HepG2 (cell line): ENCODE data around the gene RFXANK. TPM values are rescaled to one million over a fixed set of nuclear protein-coding genes. Genes with fewer than 3 reads are reported as not detected.

Experiments used
- ESRRA ChIP-seq: sonication (generic); formaldehyde crosslinking; IDR thresholded peaks from 2 replicates; pipeline ENCODE4 v1.5.1; 2020; ENCODE audit warnings: mild to moderate bottlenecking, low read depth, missing genetic modification reagents
- NFYB ChIP-seq: sonication (generic); formaldehyde crosslinking; IDR thresholded peaks from 2 replicates; pipeline ENCODE4 v1.4.0; 2020; ENCODE audit warnings: missing genetic modification reagents
- SETDB1 ChIP-seq: sonication (generic); formaldehyde crosslinking; IDR thresholded peaks from 2 replicates; pipeline ENCODE4 v1.5.1; 2020; ENCODE audit warnings: missing genetic modification reagents, mild to moderate bottlenecking, borderline replicate concordance
- ZKSCAN8 ChIP-seq: IDR thresholded peaks from 2 replicates; pipeline ENCODE4 v1.6.1; 2016; ENCODE audit warnings: borderline replicate concordance, missing genetic modification reagents, missing compliant biosample characterization
- ZNF205 ChIP-seq: IDR thresholded peaks from 2 replicates; pipeline ENCODE4 v1.6.1; 2018; ENCODE audit warnings: missing biosample characterization, missing genetic modification reagents
- ZNF562 ChIP-seq: sonication (generic); formaldehyde crosslinking; IDR thresholded peaks from 2 replicates; pipeline ENCODE4 v1.8.0; 2022; ENCODE audit warnings: missing genetic modification reagents, borderline replicate concordance
- ZNF589 ChIP-seq: sonication (generic); formaldehyde crosslinking; conservative IDR thresholded peaks from 2 replicates; pipeline ENCODE4 v1.8.0; 2022; ENCODE audit warnings: mild to moderate bottlenecking, moderate library complexity, missing genetic modification reagents
- ZNF777 ChIP-seq: sonication (generic); formaldehyde crosslinking; IDR thresholded peaks from 2 replicates; pipeline ENCODE4 v1.4.0; 2020; ENCODE audit warnings: missing genetic modification reagents
- polyA plus RNA-seq, 8 experiments: library from polyadenylated mRNA; depleted of rRNA in 3 of 8; stranded (reverse) in 7 of 8; unstranded in 1 of 8; fragments of >200 nt; fragmentation: Illumina TruSeq in 4 of 8; extraction: Trizol in 4 of 8; gene quantifications; 2 replicates each; pipeline versions ENCODE4 v1.2.1 to v1.2.3, GENCODE V29; 2011 to 2016; ENCODE audit warnings: low read depth in 4 of 8, missing spikeins in 1 of 8, mixed read lengths in 1 of 8; ENCODE audit not compliant: insufficient read depth in 1 of 8
- total RNA-seq, 5 experiments: library from RNA; depleted of rRNA; stranded (reverse); fragments of >200 nt; fragmentation: Illumina TruSeq; extraction: Trizol; gene quantifications; 2 replicates each; pipeline ENCODE4 v1.2.3, GENCODE V29; 2016; ENCODE audit warnings: low read depth in 1 of 5
- TF ChIP-seq, protein P1 (sequence below): sonication (generic); formaldehyde crosslinking; IDR thresholded peaks from 2 replicates; pipeline ENCODE4 v1.4.0; 2020; ENCODE audit warnings: mild to moderate bottlenecking, missing genetic modification reagents, borderline replicate concordance
- TF ChIP-seq, protein P2 (sequence below): sonication (generic); formaldehyde crosslinking; IDR thresholded peaks from 2 replicates; pipeline ENCODE4 v1.4.0; 2020; ENCODE audit warnings: missing genetic modification reagents, low read depth, mild to moderate bottlenecking, borderline replicate concordance
- TF ChIP-seq, protein P3 (sequence below): sonication (generic); formaldehyde crosslinking; IDR thresholded peaks from 2 replicates; pipeline ENCODE4 v1.4.0; 2020; ENCODE audit warnings: missing genetic modification reagents, borderline replicate concordance
- TF ChIP-seq, protein P4 (sequence below), 2 experiments: sonication (generic) in 1 of 2; formaldehyde crosslinking in 1 of 2; IDR thresholded peaks; 2 replicates each; pipeline versions ENCODE4 v1.4.0 to v1.6.1; 2018 to 2020; ENCODE audit warnings: missing genetic modification reagents in 2 of 2, borderline replicate concordance in 1 of 2, low read depth in 1 of 2, mild to moderate bottlenecking in 1 of 2, missing biosample characterization in 1 of 2

The RFXANK gene
- total and polyA plus RNA-seq, 2 of the 13 experiments (the other 11 are each of a cell fraction or from before 2014, with no cell fraction given): 49.9 to 80.7 TPM

DNA sequence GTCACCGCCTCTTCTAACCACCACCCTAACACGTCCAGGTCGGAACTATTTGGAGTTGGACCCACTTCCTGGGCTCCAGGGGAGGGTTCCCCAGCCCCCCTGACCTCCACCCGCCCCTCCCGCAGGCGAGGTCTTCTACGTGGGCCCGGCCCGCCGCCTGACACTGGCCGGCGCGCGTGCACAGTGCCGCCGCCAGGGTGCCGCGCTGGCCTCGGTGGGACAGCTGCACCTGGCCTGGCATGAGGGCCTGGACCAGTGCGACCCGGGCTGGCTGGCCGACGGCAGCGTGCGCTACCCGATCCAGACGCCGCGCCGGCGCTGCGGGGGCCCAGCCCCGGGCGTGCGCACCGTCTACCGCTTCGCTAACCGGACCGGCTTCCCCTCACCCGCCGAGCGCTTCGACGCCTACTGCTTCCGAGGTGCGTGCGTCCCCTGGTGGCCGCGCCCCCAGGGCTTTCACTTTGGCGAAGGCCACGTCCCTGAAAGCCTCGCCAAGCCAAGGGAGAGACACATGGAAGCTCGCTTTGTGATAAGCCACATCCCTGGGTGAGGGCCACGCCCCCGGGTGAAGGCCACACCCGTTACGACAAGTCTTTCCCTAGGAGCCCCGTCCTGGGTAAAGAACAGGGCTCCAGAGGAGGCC lies 32.9 kb downstream of the RFXANK start (continued):
- TF ChIP-seq, protein P1, sequence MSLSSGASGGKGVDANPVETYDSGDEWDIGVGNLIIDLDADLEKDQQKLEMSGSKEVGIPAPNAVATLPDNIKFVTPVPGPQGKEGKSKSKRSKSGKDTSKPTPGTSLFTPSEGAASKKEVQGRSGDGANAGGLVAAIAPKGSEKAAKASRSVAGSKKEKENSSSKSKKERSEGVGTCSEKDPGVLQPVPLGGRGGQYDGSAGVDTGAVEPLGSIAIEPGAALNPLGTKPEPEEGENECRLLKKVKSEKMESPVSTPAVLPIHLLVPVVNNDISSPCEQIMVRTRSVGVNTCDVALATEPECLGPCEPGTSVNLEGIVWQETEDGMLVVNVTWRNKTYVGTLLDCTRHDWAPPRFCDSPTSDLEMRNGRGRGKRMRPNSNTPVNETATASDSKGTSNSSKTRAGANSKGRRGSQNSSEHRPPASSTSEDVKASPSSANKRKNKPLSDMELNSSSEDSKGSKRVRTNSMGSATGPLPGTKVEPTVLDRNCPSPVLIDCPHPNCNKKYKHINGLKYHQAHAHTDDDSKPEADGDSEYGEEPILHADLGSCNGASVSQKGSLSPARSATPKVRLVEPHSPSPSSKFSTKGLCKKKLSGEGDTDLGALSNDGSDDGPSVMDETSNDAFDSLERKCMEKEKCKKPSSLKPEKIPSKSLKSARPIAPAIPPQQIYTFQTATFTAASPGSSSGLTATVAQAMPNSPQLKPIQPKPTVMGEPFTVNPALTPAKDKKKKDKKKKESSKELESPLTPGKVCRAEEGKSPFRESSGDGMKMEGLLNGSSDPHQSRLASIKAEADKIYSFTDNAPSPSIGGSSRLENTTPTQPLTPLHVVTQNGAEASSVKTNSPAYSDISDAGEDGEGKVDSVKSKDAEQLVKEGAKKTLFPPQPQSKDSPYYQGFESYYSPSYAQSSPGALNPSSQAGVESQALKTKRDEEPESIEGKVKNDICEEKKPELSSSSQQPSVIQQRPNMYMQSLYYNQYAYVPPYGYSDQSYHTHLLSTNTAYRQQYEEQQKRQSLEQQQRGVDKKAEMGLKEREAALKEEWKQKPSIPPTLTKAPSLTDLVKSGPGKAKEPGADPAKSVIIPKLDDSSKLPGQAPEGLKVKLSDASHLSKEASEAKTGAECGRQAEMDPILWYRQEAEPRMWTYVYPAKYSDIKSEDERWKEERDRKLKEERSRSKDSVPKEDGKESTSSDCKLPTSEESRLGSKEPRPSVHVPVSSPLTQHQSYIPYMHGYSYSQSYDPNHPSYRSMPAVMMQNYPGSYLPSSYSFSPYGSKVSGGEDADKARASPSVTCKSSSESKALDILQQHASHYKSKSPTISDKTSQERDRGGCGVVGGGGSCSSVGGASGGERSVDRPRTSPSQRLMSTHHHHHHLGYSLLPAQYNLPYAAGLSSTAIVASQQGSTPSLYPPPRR (CRISPR knock-in tag): no peak
- no peak for TF ChIP-seq ZNF562 (CRISPR knock-in tag)
- 0 out of 2 replicates have a peak, but pooled peaks have one; percentile 25 for TF ChIP-seq ESRRA
- TF ChIP-seq, protein P2, sequence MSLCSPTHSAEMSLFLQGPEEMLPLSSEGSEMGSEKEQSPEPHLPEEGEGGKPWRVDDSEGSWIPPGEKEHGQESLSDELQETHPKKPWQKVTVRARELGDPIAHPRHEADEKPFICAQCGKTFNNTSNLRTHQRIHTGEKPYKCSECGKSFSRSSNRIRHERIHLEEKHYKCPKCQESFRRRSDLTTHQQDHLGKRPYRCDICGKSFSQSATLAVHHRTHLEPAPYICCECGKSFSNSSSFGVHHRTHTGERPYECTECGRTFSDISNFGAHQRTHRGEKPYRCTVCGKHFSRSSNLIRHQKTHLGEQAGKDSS (CRISPR knock-in tag): peak; percentile 87; the same call in 1 of the 2 replicates
- TF ChIP-seq SETDB1 (CRISPR knock-in tag): no peak
- TF ChIP-seq, protein P3, sequence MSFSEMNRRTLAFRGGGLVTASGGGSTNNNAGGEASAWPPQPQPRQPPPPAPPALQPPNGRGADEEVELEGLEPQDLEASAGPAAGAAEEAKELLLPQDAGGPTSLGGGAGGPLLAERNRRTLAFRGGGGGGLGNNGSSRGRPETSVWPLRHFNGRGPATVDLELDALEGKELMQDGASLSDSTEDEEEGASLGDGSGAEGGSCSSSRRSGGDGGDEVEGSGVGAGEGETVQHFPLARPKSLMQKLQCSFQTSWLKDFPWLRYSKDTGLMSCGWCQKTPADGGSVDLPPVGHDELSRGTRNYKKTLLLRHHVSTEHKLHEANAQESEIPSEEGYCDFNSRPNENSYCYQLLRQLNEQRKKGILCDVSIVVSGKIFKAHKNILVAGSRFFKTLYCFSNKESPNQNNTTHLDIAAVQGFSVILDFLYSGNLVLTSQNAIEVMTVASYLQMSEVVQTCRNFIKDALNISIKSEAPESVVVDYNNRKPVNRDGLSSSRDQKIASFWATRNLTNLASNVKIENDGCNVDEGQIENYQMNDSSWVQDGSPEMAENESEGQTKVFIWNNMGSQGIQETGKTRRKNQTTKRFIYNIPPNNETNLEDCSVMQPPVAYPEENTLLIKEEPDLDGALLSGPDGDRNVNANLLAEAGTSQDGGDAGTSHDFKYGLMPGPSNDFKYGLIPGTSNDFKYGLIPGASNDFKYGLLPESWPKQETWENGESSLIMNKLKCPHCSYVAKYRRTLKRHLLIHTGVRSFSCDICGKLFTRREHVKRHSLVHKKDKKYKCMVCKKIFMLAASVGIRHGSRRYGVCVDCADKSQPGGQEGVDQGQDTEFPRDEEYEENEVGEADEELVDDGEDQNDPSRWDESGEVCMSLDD: no peak
- TF ChIP-seq, protein P4, sequence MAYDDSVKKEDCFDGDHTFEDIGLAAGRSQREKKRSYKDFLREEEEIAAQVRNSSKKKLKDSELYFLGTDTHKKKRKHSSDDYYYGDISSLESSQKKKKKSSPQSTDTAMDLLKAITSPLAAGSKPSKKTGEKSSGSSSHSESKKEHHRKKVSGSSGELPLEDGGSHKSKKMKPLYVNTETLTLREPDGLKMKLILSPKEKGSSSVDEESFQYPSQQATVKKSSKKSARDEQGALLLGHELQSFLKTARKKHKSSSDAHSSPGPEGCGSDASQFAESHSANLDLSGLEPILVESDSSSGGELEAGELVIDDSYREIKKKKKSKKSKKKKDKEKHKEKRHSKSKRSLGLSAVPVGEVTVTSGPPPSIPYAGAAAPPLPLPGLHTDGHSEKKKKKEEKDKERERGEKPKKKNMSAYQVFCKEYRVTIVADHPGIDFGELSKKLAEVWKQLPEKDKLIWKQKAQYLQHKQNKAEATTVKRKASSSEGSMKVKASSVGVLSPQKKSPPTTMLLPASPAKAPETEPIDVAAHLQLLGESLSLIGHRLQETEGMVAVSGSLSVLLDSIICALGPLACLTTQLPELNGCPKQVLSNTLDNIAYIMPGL (CRISPR knock-in tag; IDR thresholded peaks at IDR 0.05; ENCODE audit: borderline replicate concordance in 1 of 2, low read depth in 1 of 2): peak; percentile 93
- peak; percentile 100 for TF ChIP-seq ZNF777 (CRISPR knock-in tag)
- TF ChIP-seq NFYB: no peak
- TF ChIP-seq ZNF205: peak; percentile 36; the same call in 1 of the 2 replicates
- no peak for TF ChIP-seq ZKSCAN8 (CRISPR knock-in tag)
- TF ChIP-seq ZNF589 (CRISPR knock-in tag): no peak
